ENCODE data around the gene CDKN2C.

GRCh38 chr1:50976111-50976889, 6.3 kb downstream of the CDKN2C start:
- TF ChIP-seq MAX (IDR thresholded peaks at IDR 0.05) = no peak
- TF ChIP-seq CEBPB (IDR thresholded peaks at IDR 0.05) = no peak
- TF ChIP-seq ZBTB7A (IDR thresholded peaks at IDR 0.05; ENCODE audit: low read depth) = no peak
- TF ChIP-seq TCF12 (IDR thresholded peaks at IDR 0.05; ENCODE audit: low read depth) = no peak
- no peak for TF ChIP-seq NFIC (IDR thresholded peaks at IDR 0.05)
- no peak for TF ChIP-seq YY1 (IDR thresholded peaks at IDR 0.05; ENCODE audit: low read depth)
- TF ChIP-seq REST (IDR thresholded peaks at IDR 0.05; ENCODE audit: low read depth) = no peak
- TF ChIP-seq TEAD4 (IDR thresholded peaks at IDR 0.05) = no peak
- TF ChIP-seq USF1 (IDR thresholded peaks at IDR 0.05) = no peak
- TF ChIP-seq TAF1 (IDR thresholded peaks at IDR 0.05; ENCODE audit: low read depth) = no peak
- no peak for TF ChIP-seq CREB1 (IDR thresholded peaks at IDR 0.05; ENCODE audit: low read depth)
- TF ChIP-seq EP300 (IDR thresholded peaks at IDR 0.05; ENCODE audit: borderline replicate concordance) = no peak
- TF ChIP-seq RAD21 (IDR thresholded peaks at IDR 0.05; ENCODE audit: low read depth) = no peak
- no peak for TF ChIP-seq EGR1 (IDR thresholded peaks at IDR 0.05)

Data from Ishikawa (cell line).